MCF 10A (cell line): ENCODE results near the gene MLLT6. TPM values are rescaled to one million over a fixed set of nuclear protein-coding genes. Genes with fewer than 3 reads are reported as not detected.

Source experiments
- BruUV-seq: library from RNA; stranded (reverse); fragments of 400-500 nt; replicated peaks from 2 replicates; lab custom pipeline; 2021; lab: Mats Ljungman, UMichigan
- CTCF ChIA-PET: fragments of 300-600 bp; sonication (Branson Sonifier 250); formaldehyde crosslinking; extraction: SDS; loops from one replicate; lab custom pipeline; 2021; ENCODE audit warnings: antibody characterized with exemption, inconsistent platforms; lab: Yijun Ruan, JAX
- POLR2A ChIA-PET: fragments of 300-600, 350-650 bp; sonication (Branson Sonifier 250); formaldehyde crosslinking; extraction: SDS; loops from one replicate; lab custom pipeline; 2020; ENCODE audit warnings: antibody characterized with exemption, inconsistent platforms; lab: Yijun Ruan, JAX
- DNase-seq: peaks from one replicate; pipeline ENCODE4 v3.0.0-alpha.2; 2018; ENCODE audit not compliant: unreplicated experiment
- H3K27ac Mint-ChIP-seq: one replicate; pipeline ENCODE4 v1.8.0; 2022; ENCODE audit warnings: mild to moderate bottlenecking, low read depth, mixed read lengths; ENCODE audit not compliant: unreplicated experiment
- H3K27me3 Mint-ChIP-seq: one replicate; pipeline ENCODE4 v1.8.0; 2022; ENCODE audit warnings: mixed read lengths; ENCODE audit not compliant: insufficient read depth, unreplicated experiment
- H3K36me3 Mint-ChIP-seq: one replicate; pipeline ENCODE4 v1.8.0; 2022; ENCODE audit warnings: mild to moderate bottlenecking, moderate library complexity, mixed read lengths; ENCODE audit not compliant: insufficient read depth, unreplicated experiment
- H3K4me1 Mint-ChIP-seq: one replicate; pipeline ENCODE4 v1.8.0; 2022; ENCODE audit warnings: mixed read lengths; ENCODE audit not compliant: insufficient read depth, unreplicated experiment
- H3K4me3 Mint-ChIP-seq: one replicate; pipeline ENCODE4 v1.8.0; 2022; ENCODE audit warnings: mild to moderate bottlenecking, moderate library complexity, mixed read lengths; ENCODE audit not compliant: unreplicated experiment
- H3K9me3 Mint-ChIP-seq: one replicate; pipeline ENCODE4 v1.8.0; 2022; ENCODE audit warnings: mixed read lengths; ENCODE audit not compliant: unreplicated experiment
- intact Hi-C: fragments of 100-400 bp; cut with micrococcal nuclease; formaldehyde crosslinking; loops from 2 replicates; pipeline ENCODE4 v1.14.1; 2022
- total RNA-seq: library from RNA; stranded (reverse); gene quantifications from 2 replicates; pipeline ENCODE4 v1.2.3, GENCODE V29; 2022
- TF ChIP-seq, protein P1 (sequence below): fragments of 200-600 bp; IDR thresholded peaks from one replicate; pipeline ENCODE4 v1.8.0; 2022; ENCODE audit warnings: antibody characterized with exemption, mild to moderate bottlenecking; ENCODE audit not compliant: unreplicated experiment

The MLLT6 gene
- total RNA-seq, 1 experiment from 2014 or later, result 65.3 TPM

DNA sequence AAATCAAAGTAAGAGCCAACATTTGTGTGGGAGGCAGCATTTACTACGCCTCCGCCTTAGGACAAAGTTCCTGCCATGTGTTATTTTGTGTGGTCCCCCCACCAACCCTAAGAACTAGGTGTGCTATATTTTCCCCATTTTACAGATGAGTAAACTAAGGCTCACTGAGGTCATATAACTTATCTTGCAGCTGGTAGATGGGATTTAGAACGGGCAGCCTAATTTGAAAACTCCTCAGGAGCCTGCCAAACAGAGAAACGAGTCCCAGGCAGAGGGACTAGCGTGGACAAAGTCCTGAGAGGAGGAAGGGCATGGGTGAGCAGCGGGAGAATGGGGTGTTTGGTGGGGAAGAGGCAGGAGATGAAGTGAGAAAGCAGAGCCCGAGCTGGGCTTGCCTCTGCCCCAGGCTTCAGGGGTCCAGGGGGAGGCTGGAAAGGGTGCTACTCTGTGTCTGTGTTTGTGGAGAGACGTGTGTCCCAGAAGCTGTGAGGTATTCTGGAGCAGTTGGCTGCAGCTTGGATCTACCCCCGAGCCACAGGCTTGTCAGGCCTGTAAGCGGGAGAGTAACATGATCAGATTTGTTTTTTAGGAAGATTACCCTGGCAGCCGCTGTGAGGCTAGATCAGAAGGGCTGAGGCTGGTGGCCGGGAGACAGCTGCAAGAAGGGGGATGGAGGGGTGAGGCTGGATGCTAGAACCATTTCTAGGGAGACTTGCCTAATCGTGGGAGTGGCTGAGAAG, 5.0 kb downstream of the MLLT6 start:
- peaks cover 11% of the 10 kb centered on the region for H3K4me1 Mint-ChIP-seq
- POLR2A ChIA-PET, result interaction anchor here (1.1 kb wide), 1 partner anchor 20 kb away, joined by 3 read pairs; the partner anchor contains the start of gene CISD3
- BruUV-seq, result no TSS peak

DNA sequence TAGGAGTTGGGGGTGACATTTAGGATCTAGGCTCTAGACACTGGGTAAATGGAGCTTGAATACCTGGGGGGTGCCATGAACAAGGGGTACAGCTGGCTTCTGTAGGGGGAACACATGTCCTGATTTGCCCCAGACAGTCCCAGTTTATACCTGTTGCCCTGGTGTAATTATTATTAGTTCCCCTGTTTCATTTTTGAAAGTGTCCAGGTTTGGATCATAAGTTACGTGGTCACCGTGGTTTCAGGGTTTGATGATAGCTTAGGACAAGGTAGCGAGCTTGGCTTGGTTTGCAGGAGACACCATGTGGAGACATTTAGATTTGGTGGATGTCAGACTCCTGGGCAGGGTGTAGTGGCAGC, 5.5 kb downstream of the MLLT6 start:
- intact Hi-C loops, result no loop called here
- Mint-ChIP-seq H3K36me3 (peaks cover 45% of the 10 kb centered on the region), H3K9me3 (no peaks in the 10 kb centered on the region), H3K27me3 (no peaks in the 10 kb centered on the region), H3K4me1 (peaks cover 11% of the 10 kb centered on the region), H3K27ac (no peak overlapping the region), H3K4me3 (no peak overlapping the region)
- no TSS peak for BruUV-seq
- ChIA-PET POLR2A (interaction anchor here (1.1 kb wide), 1 partner anchor 20 kb away, joined by 3 read pairs; the partner anchor contains the start of gene CISD3), CTCF (interaction anchor here (0.8 to 1.4 kb wide), 3 partner anchors 18 to 48 kb away, joined by 3 to 5 read pairs (median 4); no protein-coding TSS in a partner anchor)
- DNase-seq, result no peak
- TF ChIP-seq, protein P1, sequence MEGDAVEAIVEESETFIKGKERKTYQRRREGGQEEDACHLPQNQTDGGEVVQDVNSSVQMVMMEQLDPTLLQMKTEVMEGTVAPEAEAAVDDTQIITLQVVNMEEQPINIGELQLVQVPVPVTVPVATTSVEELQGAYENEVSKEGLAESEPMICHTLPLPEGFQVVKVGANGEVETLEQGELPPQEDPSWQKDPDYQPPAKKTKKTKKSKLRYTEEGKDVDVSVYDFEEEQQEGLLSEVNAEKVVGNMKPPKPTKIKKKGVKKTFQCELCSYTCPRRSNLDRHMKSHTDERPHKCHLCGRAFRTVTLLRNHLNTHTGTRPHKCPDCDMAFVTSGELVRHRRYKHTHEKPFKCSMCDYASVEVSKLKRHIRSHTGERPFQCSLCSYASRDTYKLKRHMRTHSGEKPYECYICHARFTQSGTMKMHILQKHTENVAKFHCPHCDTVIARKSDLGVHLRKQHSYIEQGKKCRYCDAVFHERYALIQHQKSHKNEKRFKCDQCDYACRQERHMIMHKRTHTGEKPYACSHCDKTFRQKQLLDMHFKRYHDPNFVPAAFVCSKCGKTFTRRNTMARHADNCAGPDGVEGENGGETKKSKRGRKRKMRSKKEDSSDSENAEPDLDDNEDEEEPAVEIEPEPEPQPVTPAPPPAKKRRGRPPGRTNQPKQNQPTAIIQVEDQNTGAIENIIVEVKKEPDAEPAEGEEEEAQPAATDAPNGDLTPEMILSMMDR, result no peak

More for the DNA sequence above, 5.0 kb downstream of the MLLT6 start:
- intact Hi-C loops, result loop anchor here (10.0 kb wide), 1 partner anchor 45 kb away; the partner anchor contains the start of gene PSMB3
- CTCF ChIA-PET, result interaction anchor here (0.5 to 1.4 kb wide), 5 partner anchors 19 to 47 kb away, joined by 3 to 5 read pairs (median 4); no protein-coding TSS in a partner anchor
- Mint-ChIP-seq H3K36me3 (peaks cover 40% of the 10 kb centered on the region), H3K4me3 (no peak overlapping the region), H3K27ac (no peak overlapping the region), H3K9me3 (no peaks in the 10 kb centered on the region), H3K27me3 (no peaks in the 10 kb centered on the region)
- DNase-seq, result no peak
- TF ChIP-seq, protein P1, result no peak

DNA sequence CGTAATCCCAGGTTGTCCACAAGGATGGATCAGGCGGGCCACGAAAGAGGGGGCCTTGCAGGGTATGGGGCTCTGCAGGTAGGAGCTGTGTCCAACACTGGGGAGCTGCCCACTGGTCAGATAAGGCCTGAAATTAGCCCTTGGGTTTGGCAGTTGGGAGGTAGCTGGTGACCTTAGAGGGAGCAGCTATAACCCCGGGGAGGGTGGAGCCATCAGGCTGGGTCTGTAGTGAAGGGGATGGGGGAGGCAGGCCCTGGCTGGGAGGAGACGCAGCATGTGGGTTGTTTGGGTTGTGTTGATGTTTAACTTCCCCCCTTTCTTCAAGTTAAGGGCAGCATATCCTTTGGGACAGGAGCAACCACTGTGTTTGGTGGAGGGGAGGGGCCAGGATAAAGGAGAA, 5.9 kb downstream of the MLLT6 start:
- H3K36me3 Mint-ChIP-seq, result peaks cover 49% of the 10 kb centered on the region
- H3K4me3 Mint-ChIP-seq, result no peak overlapping the region
- intact Hi-C loops, result no loop called here
- H3K27ac Mint-ChIP-seq, result no peak overlapping the region
- H3K4me1 Mint-ChIP-seq, result peaks cover 11% of the 10 kb centered on the region
- CTCF ChIA-PET, result interaction anchor here (1.4 kb wide), 1 partner anchor 20 kb away, joined by 5 read pairs; no protein-coding TSS in a partner anchor
- BruUV-seq, result no TSS peak
- TF ChIP-seq, protein P1, result no peak
- no peak for DNase-seq
- H3K9me3 Mint-ChIP-seq, result no peaks in the 10 kb centered on the region
- POLR2A ChIA-PET, result interaction anchor here (1.1 kb wide), 1 partner anchor 19 kb away, joined by 3 read pairs; the partner anchor contains the start of gene CISD3
- H3K27me3 Mint-ChIP-seq, result no peaks in the 10 kb centered on the region

DNA sequence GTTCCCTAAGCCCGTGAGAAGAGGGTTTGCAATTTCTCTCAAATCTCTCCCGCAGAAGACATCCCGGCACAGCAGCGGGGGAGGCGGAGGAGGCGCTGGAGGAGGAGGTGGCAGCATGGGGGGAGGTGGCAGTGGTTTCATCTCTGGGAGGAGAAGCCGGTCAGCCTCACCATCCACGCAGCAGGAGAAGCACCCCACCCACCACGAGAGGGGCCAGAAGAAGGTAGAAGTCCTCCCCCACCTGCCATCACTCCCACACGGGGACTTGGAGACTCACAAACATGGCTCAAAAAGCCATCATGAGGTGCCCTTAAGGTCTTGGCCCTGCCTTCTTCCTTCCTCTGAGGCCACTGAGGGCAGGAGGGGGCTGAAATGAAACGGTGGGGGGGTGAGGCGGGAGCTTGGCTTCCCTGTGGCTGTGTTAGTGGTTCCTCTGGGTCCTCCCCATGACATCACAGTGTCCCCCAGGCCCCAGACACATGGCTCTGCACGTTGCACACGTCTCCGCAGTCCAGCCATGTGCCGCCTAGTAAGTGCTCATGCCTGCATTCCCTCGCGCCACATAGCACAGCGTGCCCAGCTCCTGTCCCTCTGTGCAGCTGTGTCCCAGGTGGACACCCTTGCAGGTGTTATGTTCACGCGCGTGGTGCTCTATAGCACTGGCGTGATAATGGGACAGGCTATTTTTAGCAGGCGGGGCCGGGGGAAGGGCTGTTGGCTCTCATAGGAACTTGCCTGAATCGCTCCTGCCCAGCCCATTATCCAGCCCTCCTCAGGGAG, 6.9 kb downstream of the MLLT6 start:
- TF ChIP-seq, protein P1, result no peak
- H3K27me3 Mint-ChIP-seq, result no peaks in the 10 kb centered on the region
- DNase-seq, result no peak
- BruUV-seq, result no TSS peak
- H3K27ac Mint-ChIP-seq, result no peak overlapping the region
- H3K36me3 Mint-ChIP-seq, result peaks cover 50% of the 10 kb centered on the region
- POLR2A ChIA-PET, result no interaction called here
- intact Hi-C loops, result no loop called here
- H3K9me3 Mint-ChIP-seq, result no peaks in the 10 kb centered on the region
- H3K4me3 Mint-ChIP-seq, result no peak overlapping the region
- CTCF ChIA-PET, result no interaction called here
- H3K4me1 Mint-ChIP-seq, result peaks cover 3% of the 10 kb centered on the region
